Testis (tissue), 2 donors: ENCODE data around the gene FBXO27.

Experiments used
- POLR2A ChIP-seq: fragments of 450-650 bp; IDR thresholded peaks from one replicate; pipeline ENCODE4 v1.6.1; 2017; ENCODE audit warnings: antibody characterized with exemption, mild to moderate bottlenecking, moderate library complexity
- TF ChIP-seq, protein P1 (sequence below), 3 experiments: fragments of 450-650 bp in 2 of 3; fragments of 200-600 bp in 1 of 3; sonication (generic) in 1 of 3; IDR thresholded peaks; one replicate each; pipeline ENCODE4 v1.5.1; 2016 to 2019; ENCODE audit warnings: antibody characterized with exemption in 3 of 3, mild to moderate bottlenecking in 2 of 3, moderate library complexity in 1 of 3

DNA sequence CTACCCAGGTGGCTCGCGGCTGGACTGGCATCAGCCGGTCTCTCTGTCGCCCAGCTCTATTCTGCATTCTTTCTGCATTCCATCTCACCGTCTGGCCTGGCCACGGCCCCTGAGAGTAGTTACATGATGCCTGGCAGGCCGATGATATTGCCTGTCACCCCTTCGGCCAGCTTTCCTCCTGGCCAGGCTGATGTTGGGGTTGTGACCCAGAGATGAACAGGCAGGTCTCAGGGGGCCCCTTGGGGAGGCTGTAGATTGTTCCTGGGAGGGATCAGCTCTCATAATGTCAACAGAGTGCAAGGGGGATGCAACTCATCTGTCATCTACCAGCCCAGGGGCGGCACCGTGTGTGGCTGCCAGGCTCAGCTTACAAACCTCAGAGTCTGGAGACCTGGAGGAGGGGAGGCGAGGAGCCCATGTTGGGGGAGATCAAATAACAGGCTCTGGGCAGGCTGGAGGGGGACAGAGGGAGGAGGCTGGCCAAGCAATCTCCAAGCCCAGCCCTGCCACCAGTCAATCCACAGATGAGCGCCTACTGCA, 43.2 kb downstream of the FBXO27 start:
- TF ChIP-seq, protein P1, sequence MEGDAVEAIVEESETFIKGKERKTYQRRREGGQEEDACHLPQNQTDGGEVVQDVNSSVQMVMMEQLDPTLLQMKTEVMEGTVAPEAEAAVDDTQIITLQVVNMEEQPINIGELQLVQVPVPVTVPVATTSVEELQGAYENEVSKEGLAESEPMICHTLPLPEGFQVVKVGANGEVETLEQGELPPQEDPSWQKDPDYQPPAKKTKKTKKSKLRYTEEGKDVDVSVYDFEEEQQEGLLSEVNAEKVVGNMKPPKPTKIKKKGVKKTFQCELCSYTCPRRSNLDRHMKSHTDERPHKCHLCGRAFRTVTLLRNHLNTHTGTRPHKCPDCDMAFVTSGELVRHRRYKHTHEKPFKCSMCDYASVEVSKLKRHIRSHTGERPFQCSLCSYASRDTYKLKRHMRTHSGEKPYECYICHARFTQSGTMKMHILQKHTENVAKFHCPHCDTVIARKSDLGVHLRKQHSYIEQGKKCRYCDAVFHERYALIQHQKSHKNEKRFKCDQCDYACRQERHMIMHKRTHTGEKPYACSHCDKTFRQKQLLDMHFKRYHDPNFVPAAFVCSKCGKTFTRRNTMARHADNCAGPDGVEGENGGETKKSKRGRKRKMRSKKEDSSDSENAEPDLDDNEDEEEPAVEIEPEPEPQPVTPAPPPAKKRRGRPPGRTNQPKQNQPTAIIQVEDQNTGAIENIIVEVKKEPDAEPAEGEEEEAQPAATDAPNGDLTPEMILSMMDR (IDR thresholded peaks at IDR 0.05): no peak
- no peak for TF ChIP-seq POLR2A
